HCT116 (cell line): ENCODE measurements around the gene TCEA2. TPM values are rescaled to one million over a fixed set of nuclear protein-coding genes. Genes with fewer than 3 reads are reported as not detected.
A peak's percentile ranks its signal among the peaks of the same experiment; 100 is the strongest.

ENCODE experiments used
- ATAC-seq: fragments of 200-7000 bp; cut with Tn5 transposase; 2 replicates; pipeline ENCODE4 v1.9.1; 2020; ENCODE audit warnings: mild to moderate bottlenecking, moderate library complexity
- BruUV-seq: library from RNA; stranded (reverse); fragments of 400-500 nt; replicated peaks from 2 replicates; lab custom pipeline; 2021; lab: Mats Ljungman, UMichigan
- CTCF ChIA-PET: fragments of 300-600 bp; sonication (Branson Sonifier 250); formaldehyde crosslinking; loops from one replicate; lab custom pipeline; 2021; ENCODE audit warnings: antibody characterized with exemption; lab: Charles Lee
- POLR2A ChIA-PET: fragments of 300-600, 350-600 bp; sonication (Branson Sonifier 250); formaldehyde crosslinking; loops from one replicate; lab custom pipeline; 2021; ENCODE audit warnings: antibody characterized with exemption; lab: Charles Lee
- RAD21 ChIA-PET, 2 experiments: fragments of 300-600 bp; sonication (Branson Sonifier 250); formaldehyde crosslinking; loops; one replicate each; lab custom pipeline; 2023; ENCODE audit warnings: low total read pairs in 2 of 2; ENCODE audit not compliant: uncharacterized antibody in 2 of 2, unreplicated experiment in 2 of 2, low non-redundant PET in 1 of 2; lab: Charles Lee
- DNase-seq: peaks from one replicate; pipeline ENCODE4 v3.0.0-alpha.2; 2010; ENCODE audit warnings: low read depth, low spot score
- H2AFZ ChIP-seq: fragments of 200-600 bp; shearing (Covaris generic), sonication (generic); 2 replicates; pipeline ENCODE4 v1.6.1; 2017; ENCODE audit warnings: low read depth, mixed run types, mixed read lengths, antibody characterized with exemption, low read length; ENCODE audit not compliant: poor library complexity, severe bottlenecking
- H3K27ac ChIP-seq: 2 replicates; pipeline ENCODE4 v1.5.1; 2012; ENCODE audit warnings: low read depth, low read length
- H3K27me3 ChIP-seq: fragments of 200-600 bp; sonication (generic); 2 replicates; pipeline ENCODE4 v1.6.1; 2016; ENCODE audit warnings: mixed run types, low read length, mixed read lengths; ENCODE audit not compliant: insufficient read depth
- H3K36me3 ChIP-seq, 2 experiments: fragments of 200-500 bp in 1 of 2; fragments of 200-600 bp in 1 of 2; sonication (Bioruptor generic) in 1 of 2; sonication (generic) in 1 of 2; 2 replicates each; pipeline versions ENCODE4 v1.5.1 to v1.6.1; 2014 to 2016; ENCODE audit warnings: low read length in 2 of 2, inconsistent platforms in 1 of 2, mixed read lengths in 1 of 2, mixed run types in 1 of 2; ENCODE audit not compliant: insufficient read depth in 2 of 2, control insufficient read depth in 1 of 2
- H3K4me1 ChIP-seq, 2 experiments: fragments of 200-600 bp in 1 of 2; sonication (generic) in 1 of 2; 2 replicates each; pipeline versions ENCODE4 v1.5.1 to v1.6.1; 2012 to 2017; ENCODE audit warnings: low read length in 2 of 2, inconsistent platforms in 1 of 2, mild to moderate bottlenecking in 1 of 2, mixed read lengths in 1 of 2, mixed run types in 1 of 2, moderate library complexity in 1 of 2; ENCODE audit not compliant: insufficient read depth in 2 of 2, control insufficient read depth in 1 of 2
- H3K4me2 ChIP-seq: fragments of 200-600 bp; sonication (generic); 2 replicates; pipeline ENCODE4 v1.6.1; 2017; ENCODE audit warnings: mixed run types, low read length, mixed read lengths
- H3K4me3 ChIP-seq, 2 experiments: fragments of 200-600 bp in 1 of 2; sonication (generic) in 1 of 2; replicated peaks in 1 of 2; 2 replicates each; pipeline ENCODE4 v1.5.1; 2011 to 2016; ENCODE audit warnings: low read length in 2 of 2, control low read depth in 1 of 2, low read depth in 1 of 2, mild to moderate bottlenecking in 1 of 2, mixed read lengths in 1 of 2, mixed run types in 1 of 2
- H3K79me2 ChIP-seq: fragments of 200-600 bp; sonication (generic); 2 replicates; pipeline ENCODE4 v1.6.1; 2017; ENCODE audit warnings: mild to moderate bottlenecking, mixed run types, low read length, moderate library complexity, mixed read lengths; ENCODE audit not compliant: insufficient read depth
- H3K9ac ChIP-seq: fragments of 200-600 bp; sonication (generic); 2 replicates; pipeline ENCODE4 v1.6.1; 2016; ENCODE audit warnings: low read length, mixed read lengths
- H3K9me2 ChIP-seq: fragments of 200-600 bp; sonication (generic), shearing (Covaris generic); 2 replicates; pipeline ENCODE4 v1.6.1; 2017; ENCODE audit warnings: mixed run types, mild to moderate bottlenecking, moderate library complexity; ENCODE audit not compliant: insufficient read depth
- H3K9me3 ChIP-seq, 2 experiments: fragments of 200-500 bp in 1 of 2; fragments of 200-600 bp in 1 of 2; sonication (Bioruptor generic) in 1 of 2; sonication (generic) in 1 of 2; 2 replicates each; pipeline ENCODE4 v1.6.1; 2014 to 2017; ENCODE audit warnings: low read length in 2 of 2, mixed read lengths in 2 of 2, inconsistent platforms in 1 of 2, low read depth in 1 of 2, mild to moderate bottlenecking in 1 of 2, mixed run types in 1 of 2, moderate library complexity in 1 of 2; ENCODE audit not compliant: control insufficient read depth in 1 of 2, insufficient read depth in 1 of 2
- H4K20me1 ChIP-seq: fragments of 200-600 bp; sonication (generic), shearing (Covaris generic); 2 replicates; pipeline ENCODE4 v1.6.1; 2017; ENCODE audit warnings: mixed run types, mild to moderate bottlenecking, moderate library complexity; ENCODE audit not compliant: insufficient read depth
- POLR2AphosphoS5 ChIP-seq: IDR thresholded peaks from 2 replicates; pipeline ENCODE4 v1.6.1; 2011; ENCODE audit warnings: mild to moderate bottlenecking, low read depth, low read length, moderate library complexity
- REST ChIP-seq: IDR thresholded peaks from 2 replicates; pipeline ENCODE4 v1.6.1; 2012; ENCODE audit warnings: low read depth
- YY1 ChIP-seq: IDR thresholded peaks from 2 replicates; pipeline ENCODE4 v1.6.1; 2011; ENCODE audit warnings: low read length, low read depth, moderate library complexity, mild to moderate bottlenecking; ENCODE audit not compliant: insufficient replicate concordance; ENCODE audit errors: extremely low read depth
- ZBTB33 ChIP-seq: IDR thresholded peaks from 2 replicates; pipeline ENCODE4 v1.6.1; 2011; ENCODE audit warnings: mild to moderate bottlenecking, low read length, moderate library complexity; ENCODE audit not compliant: insufficient replicate concordance; ENCODE audit errors: extremely low read depth
- ZFX ChIP-seq: fragments of 450-650 bp; IDR thresholded peaks from 2 replicates; pipeline ENCODE4 v1.6.1; 2017
- intact Hi-C: fragments of 100-400 bp; cut with micrococcal nuclease; formaldehyde crosslinking; loops from 2 replicates; pipeline ENCODE4 v1.10.0; 2022
- total RNA-seq: library from RNA; stranded (reverse); gene quantifications from one replicate; pipeline ENCODE4 v1.2.1, GENCODE V29; 2021; ENCODE audit not compliant: unreplicated experiment

TCEA2 gene
- total RNA-seq, 1 experiment from 2014 or later: 29.7 TPM

DNA sequence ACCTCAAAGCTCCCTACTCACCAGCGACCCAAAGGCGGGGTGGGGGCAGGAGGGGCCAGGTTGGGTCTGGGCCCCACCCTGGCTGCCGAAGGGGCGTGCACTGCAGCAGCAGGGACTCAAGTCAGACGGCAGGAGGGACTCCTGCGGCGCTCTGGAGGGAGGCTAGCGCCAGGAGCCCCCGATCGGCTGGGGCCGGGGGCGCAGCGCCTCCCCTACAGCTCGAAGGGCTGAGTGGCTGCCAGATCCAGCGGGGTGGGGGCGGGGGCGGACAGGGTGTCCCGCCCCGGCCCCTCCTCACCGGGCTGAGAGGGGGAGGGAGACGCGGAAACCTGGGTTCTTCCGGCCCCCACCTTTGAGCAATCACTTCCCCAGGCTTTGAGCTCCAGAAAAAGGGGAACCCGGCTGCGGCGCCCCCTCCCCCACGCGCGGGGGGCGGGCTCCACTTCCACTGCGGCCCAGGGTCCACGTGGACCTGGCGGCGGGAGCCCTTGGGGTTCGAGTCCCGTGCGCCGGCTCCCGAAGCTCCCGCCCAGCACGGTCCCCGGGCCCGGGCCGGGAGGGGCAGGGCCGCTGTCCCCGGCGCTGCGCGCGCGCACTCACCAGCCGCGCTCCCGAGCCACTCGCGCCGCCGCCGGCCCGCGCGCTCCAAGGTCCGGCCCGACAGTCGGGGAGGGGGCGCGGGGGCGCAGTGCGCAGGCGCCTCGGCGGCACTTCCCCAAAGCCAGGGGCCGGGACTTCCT, 16.4 kb downstream of the TCEA2 start, which contains the start of gene RGS19:
Gene RGS19, minus strand, starts transcription at position 246 of the 740 bp plus-strand sequence. CDS start 2,632 bp downstream, outside the sequence.
- Histone ChIP-seq H3K4me1 (peaks cover 14 to 21% of the 10 kb centered on the region in 2 experiments), H3K27me3 (no peaks in the 10 kb centered on the region), H3K9ac (peak within 1 kb of the TSS; percentile 87), H3K9me3 (no peaks in the 10 kb centered on the region), H2AFZ (no peak within 1 kb of the TSS), H3K27ac (peak within 1 kb of the TSS; percentile 67), H3K4me2 (peak within 1 kb of the TSS; percentile 99), H3K36me3 (no peaks in the 10 kb centered on the region), H4K20me1 (no peaks in the 10 kb centered on the region), H3K79me2 (peaks cover 9% of the 10 kb centered on the region; the same call in 1 of the 2 replicates), H3K9me2 (no peaks in the 10 kb centered on the region), H3K4me3 (peak within 1 kb of the TSS; percentile 79 to 96)
- ChIA-PET CTCF (interaction anchor here (1.5 kb wide), 1 partner anchor 11 kb away, joined by 3 read pairs; no protein-coding TSS in a partner anchor), RAD21 (no interaction called here), POLR2A (no interaction called here)
- TF ChIP-seq ZBTB33 (no peak), YY1 (no peak), REST (no peak), POLR2AphosphoS5 (peak; percentile 59), ZFX (peak; percentile 32; the same call in 1 of the 2 replicates)
- BruUV-seq: no TSS peak
- intact Hi-C loops: no loop called here
- ATAC-seq (peak; percentile 82), DNase-seq (no peak)
